Aorta (tissue), 5 donors: ENCODE results near the gene FLAD1. TPM values are rescaled to one million over a fixed set of nuclear protein-coding genes. Genes with fewer than 3 reads are reported as not detected.
A peak's percentile ranks its signal among the peaks of the same experiment; 100 is the strongest.
"Not testable (repeated sequence)": the region's sequence is repeated elsewhere in the genome, so short reads cannot be mapped to it uniquely, and the experiment has no call there.

Source experiments
- ATAC-seq: fragments of 200-7000 bp; cut with Tn5 transposase; one replicate; pipeline ENCODE4 v1.9.1; 2022; ENCODE audit warnings: moderate library complexity; ENCODE audit not compliant: low FRiP score
- DNase-seq, 2 donors: peaks; one replicate each; pipeline ENCODE4 v3.0.0-alpha.2; 2020
- H3K27ac ChIP-seq, 2 donors: one replicate each; pipeline ENCODE4 v1.5.1; 2013; ENCODE audit warnings: low read length in 2 of 2, mild to moderate bottlenecking in 2 of 2, moderate library complexity in 2 of 2, control low read depth in 1 of 2, inconsistent platforms in 1 of 2, low read depth in 1 of 2
- H3K27me3 ChIP-seq, 2 donors: one replicate each; pipeline ENCODE4 v1.6.1; 2013; ENCODE audit warnings: control low read depth in 1 of 2, low read length in 1 of 2, mild to moderate bottlenecking in 1 of 2, moderate library complexity in 1 of 2; ENCODE audit not compliant: insufficient read depth in 2 of 2, control insufficient read depth in 1 of 2
- H3K36me3 ChIP-seq, 2 donors: one replicate each; pipeline ENCODE4 v1.6.1; 2013; ENCODE audit warnings: control low read depth in 1 of 2, low read length in 1 of 2, mild to moderate bottlenecking in 1 of 2; ENCODE audit not compliant: insufficient read depth in 2 of 2, control insufficient read depth in 1 of 2
- H3K4me1 ChIP-seq, 2 donors: one replicate each; pipeline ENCODE4 v1.6.1; 2013; ENCODE audit warnings: low read length in 2 of 2, control low read depth in 1 of 2, mild to moderate bottlenecking in 1 of 2, moderate library complexity in 1 of 2; ENCODE audit not compliant: insufficient read depth in 2 of 2, control insufficient read depth in 1 of 2
- H3K4me3 ChIP-seq, 2 donors: one replicate each; pipeline ENCODE4 v1.5.1; 2013; ENCODE audit warnings: low read length in 2 of 2, control low read depth in 1 of 2, mild to moderate bottlenecking in 1 of 2
- H3K9me3 ChIP-seq: one replicate; pipeline ENCODE4 v1.6.1; 2013; ENCODE audit warnings: mild to moderate bottlenecking, low read length; ENCODE audit not compliant: control insufficient read depth
- WGBS, 2 donors: extraction: QIAGEN DNeasy Blood & Tissue Kit; methylation state at CpG; one replicate each; pipeline ENCODE4 v1.1.7; 2013; 5-methylcytosine and 5-hydroxymethylcytosine counted together
- intact Hi-C, 2 donors: fragments of 100-400 bp; cut with DNase I; formaldehyde crosslinking; loops; one replicate each; pipeline versions ENCODE4 v1.14.2 to v1.15.0; 2022
- polyA plus RNA-seq, 2 donors: library from polyadenylated mRNA; stranded (reverse); fragments of 200-250 nt; gene quantifications; one replicate each; pipeline ENCODE4 v1.2.3, GENCODE V29; 2013
- total RNA-seq, 2 donors: library from RNA; stranded (reverse); fragmentation: NEBNext Ultra II Directional; extraction: Animal tissue kit (Norgen Biotek cat#: 25700); gene quantifications; one replicate each; pipeline ENCODE4 v1.2.1, GENCODE V29; 2021
- donor health status: healthy with polysubstance abuse.
- donor health status: Bipolar disorder and iron deficiency.
- donor health status: DM: no; HTN: no; CAD: no.
- donor health status: DM: no; HTN: no; CAD: no.
- donor health status: DM: yes; HTN: yes; CAD: no.

FLAD1 gene
- total and polyA plus RNA-seq, 4 donors: 14.5 to 24.2 (median 20.7) TPM

DNA sequence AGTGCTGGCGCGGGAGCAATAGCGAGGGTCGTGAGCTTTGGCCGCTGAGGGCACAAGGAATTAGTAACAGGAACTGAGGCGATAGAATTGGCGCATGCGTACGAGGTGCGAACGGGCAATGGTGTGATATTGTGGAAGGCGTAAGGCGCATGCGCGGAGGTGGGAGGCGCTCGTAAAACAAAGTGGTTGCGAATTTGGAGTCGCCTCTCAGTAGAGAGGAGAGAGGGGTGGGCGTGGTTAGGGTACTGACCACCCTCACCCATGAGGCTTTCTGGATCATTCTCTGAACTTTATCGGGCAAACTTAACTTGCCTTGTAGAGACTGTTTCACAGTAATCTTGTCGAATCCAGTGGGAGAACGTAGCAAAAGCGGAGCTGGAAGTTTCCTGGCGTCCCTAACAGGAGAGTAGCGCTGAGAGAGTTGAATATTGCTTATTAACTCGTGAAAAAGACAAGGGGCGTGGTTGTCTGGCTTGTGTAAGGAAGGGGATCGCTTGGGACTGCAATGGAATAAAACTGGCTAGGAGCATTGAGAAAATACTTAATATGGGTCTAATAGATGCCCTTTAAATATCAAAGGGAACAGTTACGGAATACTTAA, 8.2 kb upstream of the FLAD1 start:
- H3K4me1 ChIP-seq: no peaks in the 10 kb centered on the region
- intact Hi-C loops: loop anchor here in 1 of 2 donors (10.0 kb wide), 1 partner anchor 1180 kb away; no protein-coding TSS in a partner anchor
- peak overlapping the region; percentile 81 to 89 for H3K4me3 ChIP-seq
- peak overlapping the region; percentile 15 to 78 for H3K27ac ChIP-seq
- H3K27me3 ChIP-seq: no peaks in the 10 kb centered on the region
- no peaks in the 10 kb centered on the region for H3K9me3 ChIP-seq
- 0 to 1% methylated on average over 30 of the region's 30 CpGs for WGBS, 2 donors
- DNase-seq: peak; percentile 98
- peak; percentile 84 for ATAC-seq
- H3K36me3 ChIP-seq: no peaks in the 10 kb centered on the region

DNA sequence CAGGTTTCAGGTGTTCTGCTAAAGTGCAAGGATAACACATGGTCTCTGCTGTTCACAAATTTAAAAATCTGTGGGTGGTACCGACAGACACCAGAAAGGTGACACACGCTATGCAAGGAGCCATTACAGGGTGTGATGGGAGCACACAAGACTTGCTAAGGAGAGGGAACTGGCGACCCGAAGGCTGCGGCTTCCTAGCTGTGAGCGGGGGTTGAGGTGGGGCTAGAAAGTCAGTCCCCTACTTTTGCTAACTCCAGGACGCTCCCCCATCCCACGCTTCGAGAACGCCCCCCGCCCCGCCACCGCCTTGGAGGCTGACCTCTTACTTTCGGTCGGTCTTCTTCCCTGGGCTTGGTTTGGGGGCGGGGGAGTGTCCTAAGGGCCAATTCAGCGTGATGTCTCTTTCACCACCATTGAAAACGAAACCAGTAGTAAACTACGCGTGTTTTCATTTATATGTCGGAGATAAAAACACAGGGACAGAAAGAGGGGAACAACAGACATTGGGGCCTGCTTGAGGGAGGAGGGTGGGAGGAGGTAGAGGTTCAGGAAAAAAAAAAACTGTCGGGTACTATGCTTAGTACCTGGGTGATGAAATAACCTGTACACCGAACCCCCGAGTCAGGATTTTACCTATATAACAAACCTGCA, 7.6 kb upstream of the FLAD1 start:
- intact Hi-C loops: loop anchor here in 1 of 2 donors (10.0 kb wide), 1 partner anchor 1181 kb away; no protein-coding TSS in a partner anchor
- no peaks in the 10 kb centered on the region for H3K9me3 ChIP-seq
- ATAC-seq (no peak), DNase-seq (peak; percentile 77 to 87)
- H3K4me1 ChIP-seq: no peaks in the 10 kb centered on the region
- H3K27me3 ChIP-seq: no peaks in the 10 kb centered on the region
- peak overlapping the region; percentile 15 to 78 for H3K27ac ChIP-seq
- 0 to 1% methylated on average over 24 of the region's 24 CpGs for WGBS, 2 donors
- peak overlapping the region; percentile 81 to 89 for H3K4me3 ChIP-seq
- H3K36me3 ChIP-seq: no peaks in the 10 kb centered on the region

DNA sequence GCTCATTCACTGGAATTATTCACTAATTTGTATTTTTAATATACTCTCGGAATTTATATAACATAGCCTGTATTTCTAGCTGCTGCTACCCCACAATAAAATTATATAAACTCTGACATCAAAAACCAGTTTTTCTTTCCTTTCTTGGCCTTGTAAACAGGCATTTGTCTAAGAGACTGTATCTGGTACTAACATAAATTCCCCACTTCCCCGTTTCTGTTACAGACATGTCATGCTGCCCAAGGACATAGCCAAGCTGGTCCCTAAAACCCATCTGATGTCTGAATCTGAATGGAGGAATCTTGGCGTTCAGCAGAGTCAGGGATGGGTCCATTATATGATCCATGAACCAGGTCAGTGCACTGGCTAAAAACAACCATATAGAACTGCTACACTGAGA, 5.4 kb upstream of the FLAD1 start:
- 75% methylated on average over 3 of the region's 3 CpGs for WGBS, 2 donors
- not testable (repeated sequence) for H3K9me3 ChIP-seq, H3K36me3 ChIP-seq, H3K27ac ChIP-seq, ATAC-seq, H3K27me3 ChIP-seq, DNase-seq, H3K4me3 ChIP-seq, H3K4me1 ChIP-seq
- intact Hi-C loops: loop anchor here in 1 of 2 donors (10.0 kb wide), 1 partner anchor 1183 kb away; no protein-coding TSS in a partner anchor

- Histone ChIP-seq H3K4me3 (no peak overlapping the region), H3K9me3 (no peaks in the 10 kb centered on the region), H3K27me3 (no peaks in the 10 kb centered on the region), H3K36me3 (no peaks in the 10 kb centered on the region), H3K27ac (no peak overlapping the region), H3K4me1 (peaks cover 0 to 2% of the 10 kb centered on the region in 2 donors)
- intact Hi-C loops: loop anchor here in 1 of 2 donors (10.0 kb wide), 1 partner anchor 1184 kb away; no protein-coding TSS in a partner anchor
- DNase-seq (no peak), ATAC-seq (no peak)
- 92 to 93% methylated on average over 3 of the region's 3 CpGs for WGBS, 2 donors
Measured at GRCh38 chr1:154978360-154978759, 4.8 kb upstream of the FLAD1 start.

GRCh38 chr1:154982341-154982740, 803 bp upstream of the FLAD1 start:
- no peak overlapping the region for H3K27ac ChIP-seq
- H3K4me1 ChIP-seq: peaks cover 0 to 2% of the 10 kb centered on the region in 2 donors
- H3K27me3 ChIP-seq: no peaks in the 10 kb centered on the region
- WGBS, 2 donors: 61 to 65% methylated on average over 6 of the region's 6 CpGs
- no peak overlapping the region for H3K4me3 ChIP-seq
- intact Hi-C loops: no loop called here
- H3K36me3 ChIP-seq: no peaks in the 10 kb centered on the region
- ATAC-seq (no peak), DNase-seq (no peak)
- no peaks in the 10 kb centered on the region for H3K9me3 ChIP-seq

- Histone ChIP-seq H3K9me3 (no peaks in the 10 kb centered on the region), H3K4me3 (peak overlapping the region; percentile 77 to 90), H3K27me3 (no peaks in the 10 kb centered on the region), H3K4me1 (peaks cover 0 to 2% of the 10 kb centered on the region in 2 donors), H3K36me3 (no peaks in the 10 kb centered on the region), H3K27ac (no peak overlapping the region)
- DNase-seq: no peak
- 18 to 19% methylated on average over 17 of the region's 17 CpGs for WGBS, 2 donors
- intact Hi-C loops: no loop called here
- ATAC-seq: no peak
Measured at GRCh38 chr1:154983776-154984466, 777 bp downstream of the FLAD1 start.

GRCh38 chr1:154986736-154987135, 3.6 kb downstream of the FLAD1 start:
- H3K36me3 ChIP-seq, DNase-seq, H3K9me3 ChIP-seq, H3K27ac ChIP-seq, H3K27me3 ChIP-seq, ATAC-seq, H3K4me3 ChIP-seq, H3K4me1 ChIP-seq, intact Hi-C loops: not testable (repeated sequence)
- WGBS, 2 donors: 89% methylated on average over 4 of the region's 4 CpGs

- no peak overlapping the region for H3K27ac ChIP-seq
- no peaks in the 10 kb centered on the region for H3K9me3 ChIP-seq
- no peak for ATAC-seq
- peaks cover 0 to 2% of the 10 kb centered on the region in 2 donors for H3K4me1 ChIP-seq
- peaks cover 2 to 4% of the 10 kb centered on the region in 2 donors for H3K36me3 ChIP-seq
- no peaks in the 10 kb centered on the region for H3K27me3 ChIP-seq
- no peak for DNase-seq
- no peak overlapping the region for H3K4me3 ChIP-seq
- intact Hi-C loops: no loop called here
- WGBS, 2 donors: 84 to 86% methylated on average over 6 of the region's 6 CpGs
Measured at GRCh38 chr1:154987326-154987725, 4.2 kb downstream of the FLAD1 start.
